NCI-H146 treated with DMSO at 0.1 percent for 48 hours (cell line): ENCODE results near the gene CHID1.

Experiments used
- DNase-seq: peaks from one replicate; lab custom pipeline; 2025; ENCODE audit not compliant: unreplicated experiment; lab: John Stamatoyannopoulos, UW

Gene CHID1

DNA sequence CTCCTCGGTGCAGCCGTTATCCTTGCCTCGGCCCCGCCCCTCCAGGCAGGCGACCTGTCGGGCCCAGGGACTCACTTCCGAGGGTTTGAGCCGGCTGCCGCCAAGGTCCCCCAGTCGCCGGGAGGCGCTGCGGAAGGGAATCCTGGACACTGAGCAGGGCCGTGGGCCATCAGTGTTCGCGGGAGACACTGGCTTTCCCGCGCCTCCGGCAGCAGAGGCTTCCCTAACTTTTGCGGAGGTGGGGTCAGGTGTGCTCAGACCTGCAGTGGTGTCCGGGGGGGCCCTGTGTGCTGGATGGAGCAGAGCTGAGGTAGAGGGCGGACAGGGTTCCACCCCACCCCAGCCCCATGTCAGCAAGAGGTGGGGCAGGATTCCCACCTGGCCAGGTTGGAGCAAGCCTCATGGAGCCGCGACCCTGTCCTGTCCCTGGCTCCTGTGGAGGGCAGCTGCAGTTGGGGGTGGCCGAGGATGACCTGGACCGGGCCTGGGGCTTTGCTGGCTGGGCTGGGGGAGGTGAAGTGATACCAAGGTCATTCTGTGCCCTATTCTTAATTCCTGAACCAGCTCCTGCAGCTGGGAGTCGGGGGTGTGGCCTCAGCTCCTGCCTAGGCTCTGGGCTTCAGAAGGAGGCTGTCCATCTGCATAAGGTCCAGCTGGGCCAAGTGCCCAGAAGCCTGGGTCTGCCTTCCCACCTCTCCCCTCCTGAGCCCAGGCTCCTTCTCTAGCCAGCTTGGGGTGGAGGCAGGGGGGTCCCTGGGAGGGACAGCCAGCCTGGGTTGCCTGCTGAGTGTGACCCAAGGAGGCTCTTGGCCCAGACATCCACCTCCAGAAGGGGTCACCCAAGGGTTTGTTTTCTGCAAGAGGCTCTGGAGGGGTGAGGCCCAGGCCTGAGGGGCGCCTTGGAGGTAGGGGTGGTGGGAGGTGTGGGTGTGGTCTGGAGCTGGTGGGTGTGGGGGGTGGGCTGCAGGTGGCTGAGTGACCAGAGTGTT is 59.5 kb downstream of the CHID1 start:
- no peak for DNase-seq

DNA sequence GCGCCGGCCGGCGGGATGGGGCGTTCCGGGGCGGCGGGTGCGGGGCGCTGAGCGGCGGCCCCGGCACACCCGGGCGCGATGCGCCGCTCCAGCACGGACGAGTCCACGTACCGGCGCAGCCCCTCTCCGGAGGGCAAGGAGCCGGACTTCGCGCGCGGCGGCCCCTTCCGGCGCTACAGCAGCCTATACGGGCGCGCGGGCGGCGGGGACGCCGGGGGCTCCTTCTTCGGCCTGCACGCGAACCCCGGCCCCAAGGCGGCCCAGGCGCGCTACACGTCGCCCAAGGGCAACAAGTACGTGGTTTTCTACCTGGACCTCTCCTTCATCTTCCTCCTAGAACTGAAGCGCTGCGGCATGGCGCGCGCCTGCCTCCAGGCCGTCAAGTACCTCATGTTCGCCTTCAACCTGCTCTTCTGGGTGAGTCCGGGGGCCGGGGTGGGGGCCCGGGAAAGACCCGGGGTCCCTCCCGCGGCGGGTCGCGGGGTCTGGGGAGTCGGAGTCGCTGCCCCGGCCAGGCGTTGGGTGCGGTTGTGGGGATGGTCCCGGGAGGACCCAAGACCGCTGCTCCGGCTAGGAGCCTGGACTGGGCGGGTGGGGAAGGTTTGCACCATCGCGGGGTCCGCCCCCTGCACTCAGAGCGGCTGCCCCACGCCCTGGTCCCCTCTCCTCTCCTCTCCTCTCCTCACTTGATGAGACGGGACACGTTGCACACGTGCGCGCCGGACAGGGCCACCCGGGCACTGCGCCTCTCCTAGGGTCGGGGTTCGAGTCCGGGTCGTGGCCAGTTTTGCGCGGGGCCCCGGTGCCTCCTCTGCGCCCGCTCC is 60.4 kb downstream of the CHID1 start:
- DNase-seq = no peak

DNA sequence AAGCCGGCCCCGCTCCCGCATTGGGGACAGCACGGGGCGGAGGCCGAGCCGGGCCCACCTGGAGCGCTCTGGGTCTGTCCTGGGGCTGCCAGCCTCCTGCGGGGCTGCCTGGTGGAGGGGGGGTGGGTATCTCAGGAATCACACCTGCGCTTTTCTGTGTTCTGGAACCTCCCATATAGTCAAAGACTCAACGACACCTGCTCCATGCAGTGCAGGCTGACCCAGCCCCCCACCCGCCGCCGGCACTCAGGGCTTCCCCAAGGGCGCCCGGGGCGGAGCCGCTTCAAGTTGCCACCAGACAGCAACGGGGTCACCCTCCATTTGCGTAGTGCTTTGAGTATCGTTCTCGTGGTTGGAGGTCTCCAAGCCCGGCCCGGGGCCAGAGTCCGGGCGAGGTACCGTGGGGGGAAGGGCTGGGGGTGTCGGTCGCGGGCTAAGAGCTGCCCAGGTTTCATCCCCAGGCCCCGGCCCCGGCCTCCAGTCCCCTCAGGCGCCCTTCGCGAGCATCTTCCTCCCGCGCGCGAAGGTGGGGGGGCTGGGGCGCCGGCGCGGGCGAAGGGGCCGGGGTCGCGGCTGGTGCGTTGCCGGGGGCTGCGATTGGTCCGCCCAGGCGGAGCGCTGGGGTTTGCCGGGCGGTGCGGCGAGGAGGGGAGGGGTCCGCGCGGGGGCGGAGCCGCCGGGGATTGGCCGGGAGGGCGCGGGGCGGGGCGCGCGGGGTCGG is 61.3 kb downstream of the CHID1 start:
- peak; percentile 35 for DNase-seq

DNA sequence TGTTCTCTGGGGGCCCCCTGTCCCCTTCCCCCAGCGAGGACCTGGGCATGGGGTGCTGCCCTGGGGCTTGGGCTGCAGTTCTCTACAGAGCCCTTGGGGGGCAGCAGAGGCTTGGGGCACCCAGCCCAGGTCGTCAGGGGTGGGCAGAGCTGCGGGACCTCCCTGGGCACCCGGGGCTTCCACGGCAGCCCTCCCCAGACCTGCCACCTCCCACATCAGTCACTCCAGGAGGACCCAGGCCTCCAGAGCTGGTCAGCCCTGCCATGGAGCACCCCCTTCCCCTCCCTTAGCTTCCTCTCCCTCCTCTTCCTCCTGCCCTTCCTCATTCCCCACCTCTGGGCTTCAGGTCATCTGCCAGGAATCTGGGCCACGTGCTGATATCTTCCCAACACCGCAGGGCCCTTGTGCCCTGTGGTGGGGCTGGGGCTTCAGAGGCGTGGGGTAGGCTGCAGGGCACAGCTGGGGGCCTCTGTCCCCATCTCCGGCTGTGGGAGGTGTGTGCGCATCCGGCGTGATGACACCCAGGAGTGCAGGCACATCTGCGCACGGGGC is 62.2 kb downstream of the CHID1 start:
- no peak for DNase-seq

DNA sequence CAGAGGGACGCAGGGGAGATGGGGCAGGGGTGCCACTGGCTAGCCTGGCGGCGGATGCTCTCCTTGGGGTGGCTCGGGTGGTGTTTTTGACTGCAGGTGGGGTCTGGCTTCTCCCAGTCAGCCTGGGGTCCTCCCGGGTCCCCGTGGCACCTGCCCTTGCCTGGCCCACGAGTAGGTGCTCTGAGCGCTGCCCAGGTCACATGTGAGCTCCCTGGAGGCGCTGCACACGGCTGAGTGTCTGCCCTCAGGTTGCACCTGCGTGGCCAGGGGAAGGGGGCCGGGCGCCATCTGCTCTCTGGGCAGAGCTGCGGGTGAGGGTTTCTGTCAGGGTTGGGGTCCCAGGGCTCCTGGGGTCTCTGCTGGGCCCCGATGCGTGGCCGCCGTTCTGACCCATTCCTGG is 62.7 kb downstream of the CHID1 start:
- DNase-seq = no peak

DNA sequence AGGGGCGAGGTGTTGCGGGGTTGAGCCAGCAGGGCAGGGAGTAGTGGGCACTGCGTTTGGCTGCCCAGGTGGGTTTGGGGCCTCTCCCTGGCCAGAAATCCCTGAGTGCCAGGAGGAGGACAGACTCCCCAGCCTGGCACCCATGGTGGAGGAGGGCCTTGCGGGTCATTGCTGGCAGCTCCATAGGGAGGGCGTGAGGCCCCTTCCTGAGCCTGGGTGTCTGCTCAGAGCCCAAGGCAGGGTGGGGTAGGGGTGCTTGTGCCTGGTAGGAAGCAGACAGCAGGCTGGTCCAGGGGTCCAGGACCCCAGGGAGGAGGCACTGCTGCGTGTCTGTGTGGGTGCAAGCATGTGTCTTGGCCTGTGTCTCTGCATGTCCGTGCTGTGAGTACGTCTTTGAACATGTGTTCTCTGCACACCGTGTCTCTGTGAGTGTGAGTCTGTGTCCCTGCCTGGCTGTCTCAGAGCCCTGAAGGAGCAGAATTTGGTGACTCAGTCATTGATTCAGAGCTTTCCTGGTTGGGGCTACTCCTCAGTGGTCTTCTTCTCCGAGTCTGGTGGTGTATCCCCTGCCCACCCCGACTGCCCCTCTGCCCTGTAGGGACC is 64.0 kb downstream of the CHID1 start:
- DNase-seq = no peak

DNA sequence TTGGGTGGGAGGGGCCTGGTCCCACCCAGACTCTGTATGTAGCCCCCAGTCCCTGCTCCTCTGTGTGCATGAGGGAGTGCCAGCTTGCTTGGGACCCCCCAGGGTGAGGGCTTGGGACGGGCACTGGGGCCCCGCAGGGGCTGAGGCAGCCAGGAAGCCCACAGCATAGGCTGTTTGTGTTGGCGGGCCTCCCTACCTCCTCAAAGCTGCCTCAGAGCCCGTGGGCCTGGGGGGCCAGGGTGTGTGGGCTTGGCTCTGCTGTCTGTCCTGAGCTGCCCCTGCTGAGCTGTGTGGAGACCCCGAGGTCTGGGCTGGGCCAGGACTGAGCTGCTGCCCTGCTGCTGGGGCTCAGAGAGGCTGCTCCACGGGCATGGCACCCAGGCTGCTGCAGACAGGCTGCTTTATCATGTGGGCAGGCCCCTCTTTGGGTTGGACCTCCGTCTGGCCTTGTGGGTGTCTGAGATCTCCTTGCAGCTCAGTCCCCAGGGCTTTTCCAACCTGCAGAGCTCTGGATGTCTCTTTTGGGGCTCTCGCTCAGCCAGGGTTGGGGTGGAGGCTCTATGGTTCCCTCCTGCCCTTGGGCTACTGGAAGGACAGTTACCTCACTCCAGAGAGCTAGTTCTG is 64.6 kb downstream of the CHID1 start:
- no peak for DNase-seq

DNA sequence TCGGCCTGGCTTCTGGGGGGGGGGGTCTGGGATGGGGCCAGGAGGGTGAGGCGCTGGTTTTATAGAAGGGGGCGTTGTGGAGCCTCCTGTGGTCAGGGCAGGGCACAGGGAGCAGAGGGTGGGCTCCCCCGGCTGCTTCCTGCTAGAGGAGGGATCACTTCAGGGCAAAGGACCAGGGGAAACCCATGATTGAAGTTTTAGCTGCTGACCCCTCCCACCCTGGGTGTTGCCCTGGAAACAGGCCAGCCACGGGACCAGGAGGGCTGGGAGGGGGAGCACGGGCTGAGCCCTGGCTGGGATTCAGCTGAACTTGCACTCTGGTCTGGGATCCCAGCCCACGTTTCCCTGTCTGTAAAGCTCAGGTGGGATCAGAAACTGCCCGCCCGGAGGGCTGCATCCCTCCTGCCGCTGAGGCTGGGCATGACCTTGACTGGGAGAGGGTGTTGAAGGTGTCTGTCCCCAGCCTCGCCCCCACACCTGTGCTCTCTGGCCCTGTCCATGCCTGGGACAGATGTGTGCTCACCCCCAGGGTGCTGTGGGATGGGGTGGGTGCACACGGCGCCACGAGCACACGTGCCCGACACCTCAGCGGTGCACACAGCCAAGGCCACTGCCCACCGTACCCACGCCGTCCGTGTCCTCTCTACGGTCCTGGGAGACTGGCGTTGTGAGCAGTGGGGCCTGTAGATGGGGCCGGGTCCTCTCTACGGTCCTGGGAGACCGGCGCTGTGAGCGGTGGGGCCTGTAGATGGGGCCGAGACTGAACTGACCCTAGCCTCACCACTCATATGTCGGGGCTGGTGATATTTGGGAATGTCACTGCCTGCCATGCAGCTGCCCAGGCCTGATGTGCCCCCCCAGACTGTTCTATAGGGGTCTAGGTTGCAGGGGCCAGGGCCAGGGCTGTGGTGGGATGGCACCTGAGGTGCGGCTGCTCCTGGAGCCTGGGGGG is 65.6 kb downstream of the CHID1 start:
- DNase-seq = no peak

DNA sequence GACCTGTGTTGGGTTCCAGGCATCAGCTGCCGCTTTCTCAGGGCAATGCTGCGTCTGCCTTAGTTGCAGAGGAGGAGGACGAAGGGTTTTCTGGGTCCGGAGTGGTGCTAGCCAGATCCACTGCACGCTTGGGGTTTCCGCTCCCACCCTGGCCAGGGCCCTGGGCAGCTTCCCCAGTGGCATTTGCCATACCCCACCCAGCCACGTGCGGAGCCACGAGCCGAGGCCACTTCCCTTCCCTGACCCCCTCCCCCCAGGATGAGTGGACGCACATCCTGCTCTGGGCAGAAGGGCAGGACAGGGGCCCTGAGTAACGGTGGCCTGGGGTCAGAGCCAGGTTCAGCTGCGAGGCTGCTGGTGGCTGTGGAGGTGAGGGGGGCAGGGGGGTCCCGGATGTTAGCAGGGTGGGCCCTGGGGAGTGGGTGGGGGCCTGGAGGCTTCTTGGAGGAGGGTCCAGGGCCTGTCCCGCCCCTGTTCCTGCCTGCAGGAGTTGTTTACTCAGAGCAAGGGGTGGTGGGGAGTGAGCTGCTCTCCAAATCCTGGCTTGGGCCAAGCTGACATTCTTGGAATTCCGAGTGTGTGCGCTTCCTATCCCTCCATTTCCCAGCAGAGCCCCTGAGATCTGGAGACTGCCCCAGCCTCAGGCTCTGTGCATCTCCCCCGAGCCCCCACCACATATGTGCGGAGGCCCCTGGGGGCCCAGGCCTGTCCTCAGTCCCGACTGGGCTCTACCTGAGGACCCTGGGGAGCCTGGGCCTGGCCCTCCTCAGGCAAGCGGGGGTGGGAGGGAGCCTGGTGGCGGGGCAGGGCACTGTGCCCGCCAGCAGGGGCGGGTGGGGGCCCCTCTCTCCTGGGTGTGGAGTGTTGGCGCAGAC is 66.6 kb downstream of the CHID1 start:
- DNase-seq = no peak

DNA sequence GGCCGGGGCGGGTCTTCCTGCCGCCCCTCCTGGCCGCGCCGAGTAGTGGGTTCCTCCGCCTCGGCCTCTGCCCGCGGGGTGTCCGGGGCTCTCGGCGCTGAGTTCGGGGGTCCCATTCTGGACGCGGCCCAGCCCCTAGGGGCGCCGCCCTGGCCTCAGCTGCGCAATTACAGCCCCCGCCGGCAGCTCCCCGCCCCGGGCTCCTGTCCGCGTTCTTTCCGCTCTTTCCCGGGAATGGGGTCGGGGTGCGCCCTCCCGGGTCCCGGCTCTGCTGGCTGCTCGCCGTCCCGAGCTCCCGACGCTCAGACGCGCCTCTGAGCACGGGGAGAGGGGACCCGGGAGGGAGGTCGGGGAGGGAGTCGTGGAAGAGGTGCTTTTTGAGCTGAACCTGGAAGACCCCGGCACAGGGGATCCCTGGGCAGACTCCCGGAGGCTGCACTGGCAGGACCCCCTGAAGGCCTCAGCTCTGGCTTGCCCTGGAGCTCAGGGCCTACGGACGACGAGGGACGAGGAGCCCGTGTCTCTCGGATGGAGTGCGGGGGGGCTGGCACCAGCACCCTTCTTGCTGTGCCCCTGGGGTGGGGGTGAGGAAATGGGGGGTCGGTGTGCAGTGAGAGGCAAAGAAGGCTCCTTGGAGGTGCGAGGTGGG is 67.4 kb downstream of the CHID1 start:
- DNase-seq = no peak

DNA sequence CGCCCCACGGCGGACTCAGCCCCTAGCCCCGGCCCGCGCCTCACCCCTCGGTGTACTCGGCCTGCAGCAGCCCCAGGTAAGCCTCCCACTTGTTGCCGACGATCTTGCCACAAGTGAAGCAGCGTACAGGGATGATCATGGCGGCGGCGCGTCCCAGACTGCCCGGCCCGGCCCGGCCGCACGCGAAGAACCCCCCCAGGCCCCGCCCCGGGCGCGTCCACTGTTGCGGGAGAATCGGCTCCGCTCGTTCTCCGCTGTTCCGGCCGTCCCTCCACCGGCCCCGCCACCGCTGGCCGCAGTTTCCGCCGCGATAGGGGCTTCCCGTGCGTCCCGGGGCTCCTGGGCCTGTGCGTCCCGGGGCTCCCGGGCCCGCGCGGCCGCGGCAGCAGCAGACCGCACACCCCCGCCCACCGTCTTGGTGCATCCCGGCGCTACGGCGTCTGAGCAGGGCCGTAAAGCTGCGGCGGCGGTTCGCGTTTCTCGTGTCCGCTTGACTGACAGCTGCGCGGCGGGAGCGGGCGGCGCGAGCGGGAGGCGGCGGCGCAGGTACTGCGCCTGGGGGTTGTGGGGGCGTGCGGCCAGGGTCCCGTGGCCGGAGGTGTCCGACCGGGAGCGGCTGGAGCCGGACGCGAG is 68.1 kb downstream of the CHID1 start, which contains the start of the genes POLR2L and TSPAN4:
Gene POLR2L (minus strand): TSS at position 160 of the 633 bp plus-strand sequence. CDS start 21 bp downstream, at position 139.
Gene TSPAN4 (plus strand): TSS at position 483 of the 633 bp plus-strand sequence. CDS start 7,453 bp downstream, outside the sequence.
- peak; percentile 61 for DNase-seq

DNA sequence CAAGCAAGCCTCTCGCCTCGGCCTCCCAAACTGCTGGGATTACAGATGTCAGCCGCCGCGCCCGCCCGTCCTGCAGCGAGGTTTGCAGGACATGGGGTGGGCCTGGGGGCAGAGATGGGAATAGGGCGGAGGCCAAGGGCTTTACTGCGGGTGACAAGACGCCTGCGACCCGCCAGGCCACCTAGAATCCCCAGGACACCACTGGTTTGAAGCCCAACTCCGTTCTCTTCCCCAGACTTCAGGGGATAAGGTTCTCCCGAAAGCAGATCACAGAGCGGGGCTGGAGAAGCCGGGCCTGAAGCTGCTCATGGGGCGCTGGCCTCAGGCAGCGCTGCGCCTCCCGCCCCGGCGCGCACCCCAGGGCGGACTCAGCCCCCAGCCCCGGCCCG is 68.6 kb downstream of the CHID1 start:
- DNase-seq = no peak

DNA sequence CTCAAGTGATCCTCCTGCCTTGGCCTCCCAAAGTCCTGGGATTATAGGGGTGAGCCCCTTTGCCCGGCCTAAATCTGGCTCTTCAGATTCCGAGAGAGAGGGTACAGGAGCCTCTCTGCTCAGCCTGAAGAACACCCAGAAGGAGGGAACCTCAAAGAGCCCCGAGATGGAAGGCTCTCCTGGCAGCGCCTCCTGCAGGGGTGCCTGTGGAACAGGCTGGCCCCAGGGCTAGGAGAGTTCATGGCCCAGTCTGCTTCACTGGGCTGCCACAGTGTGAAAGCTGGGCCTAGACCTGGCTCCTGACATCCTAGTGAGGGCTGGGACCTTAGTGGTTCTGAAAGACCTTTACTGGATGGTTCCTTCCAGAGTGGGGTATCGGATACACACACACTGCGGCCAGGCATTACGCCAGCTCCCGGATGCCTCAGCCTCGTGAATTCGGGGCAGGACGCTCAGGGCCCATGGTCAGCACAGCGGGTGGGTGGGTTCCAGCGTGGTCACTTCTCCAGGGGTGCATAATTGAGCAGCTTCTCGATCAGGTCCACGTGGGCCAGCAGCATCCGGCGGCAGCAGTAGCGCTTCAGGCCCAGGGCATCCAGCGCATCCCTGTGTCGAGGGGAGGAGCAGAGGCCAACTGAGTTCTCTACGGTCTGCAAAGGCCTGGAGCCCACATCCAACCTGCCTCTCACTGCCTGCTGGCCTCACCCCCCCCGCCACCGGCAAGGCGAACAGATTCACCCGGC is 70.6 kb downstream of the CHID1 start:
- DNase-seq = no peak

DNA sequence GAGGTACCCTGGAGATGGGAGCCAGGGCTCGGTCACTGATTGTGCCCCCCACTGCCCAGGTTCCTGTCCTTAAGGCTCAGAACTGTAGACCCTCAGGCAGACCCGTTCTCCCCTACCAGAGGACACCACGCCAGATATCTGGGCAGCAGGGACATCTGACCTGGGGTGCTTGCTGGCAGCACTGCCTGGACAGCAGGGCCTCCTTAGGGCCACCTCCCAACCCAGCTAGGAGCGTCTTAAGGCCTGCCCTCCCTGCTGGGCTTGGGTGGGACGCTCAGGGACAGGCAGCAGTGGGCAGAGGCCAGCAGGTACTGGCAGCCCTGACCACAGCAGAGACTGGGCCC is 71.4 kb downstream of the CHID1 start:
- DNase-seq = no peak

DNA sequence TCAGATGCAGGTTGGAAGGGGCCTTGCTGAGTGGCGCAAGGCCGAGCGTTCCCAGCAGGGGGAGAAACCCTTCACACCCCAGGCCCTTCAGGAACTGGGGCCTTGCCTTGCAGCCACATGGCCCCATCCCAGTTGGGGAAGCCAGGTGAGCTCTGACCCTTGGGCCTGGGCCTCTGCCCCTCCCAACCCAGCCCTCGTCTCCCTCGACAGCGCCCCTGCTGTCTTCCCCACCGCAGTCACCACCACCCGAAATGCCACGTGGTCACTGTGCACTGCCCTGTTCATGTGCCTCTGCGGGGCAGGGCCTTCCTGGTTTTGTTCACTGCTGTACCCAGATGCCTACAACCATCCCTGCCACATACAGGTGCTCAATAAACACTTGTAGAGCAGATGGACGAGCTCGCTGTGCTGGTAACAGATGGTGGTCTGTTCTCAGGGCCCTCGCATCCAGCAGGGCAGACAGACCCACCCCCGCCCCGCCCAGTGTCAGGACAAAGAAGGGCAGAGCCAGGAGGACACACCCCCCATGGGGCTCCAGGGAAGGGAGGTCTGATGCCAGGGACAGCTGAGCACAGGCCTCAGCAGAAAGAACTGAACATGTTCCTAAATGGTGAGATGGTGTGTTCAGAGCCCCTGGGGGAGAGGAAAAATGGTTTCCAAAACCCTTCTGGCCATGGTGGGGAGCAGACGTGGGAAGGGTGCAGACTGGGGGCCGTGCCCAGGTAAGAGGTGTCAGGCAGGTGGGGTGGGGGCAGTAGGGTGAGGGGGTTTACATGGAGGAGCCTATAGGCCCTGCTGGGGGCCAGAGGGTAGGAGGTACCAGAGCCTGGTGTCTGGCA is 72.0 kb downstream of the CHID1 start:
- DNase-seq = no peak

DNA sequence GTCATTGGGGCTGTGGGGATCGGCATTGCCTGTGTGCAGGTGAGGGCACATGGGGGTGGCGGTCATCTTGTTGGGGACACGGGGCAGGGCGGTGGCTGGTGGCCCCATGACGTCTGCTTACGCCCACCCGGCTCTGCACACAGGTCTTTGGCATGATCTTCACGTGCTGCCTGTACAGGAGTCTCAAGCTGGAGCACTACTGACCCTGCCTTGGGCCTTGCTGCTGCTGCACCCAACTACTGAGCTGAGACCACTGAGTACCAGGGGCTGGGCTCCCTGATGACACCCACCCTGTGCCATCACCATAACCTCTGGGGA is 72.7 kb downstream of the CHID1 start:
- no peak for DNase-seq
